ENCODE data around the gene MARCHF11. TPM values are rescaled to one million over a fixed set of nuclear protein-coding genes. Genes with fewer than 3 reads are reported as not detected.

The MARCHF11 gene
- total RNA-seq, 1 experiment from 2014 or later, result not detected

DNA sequence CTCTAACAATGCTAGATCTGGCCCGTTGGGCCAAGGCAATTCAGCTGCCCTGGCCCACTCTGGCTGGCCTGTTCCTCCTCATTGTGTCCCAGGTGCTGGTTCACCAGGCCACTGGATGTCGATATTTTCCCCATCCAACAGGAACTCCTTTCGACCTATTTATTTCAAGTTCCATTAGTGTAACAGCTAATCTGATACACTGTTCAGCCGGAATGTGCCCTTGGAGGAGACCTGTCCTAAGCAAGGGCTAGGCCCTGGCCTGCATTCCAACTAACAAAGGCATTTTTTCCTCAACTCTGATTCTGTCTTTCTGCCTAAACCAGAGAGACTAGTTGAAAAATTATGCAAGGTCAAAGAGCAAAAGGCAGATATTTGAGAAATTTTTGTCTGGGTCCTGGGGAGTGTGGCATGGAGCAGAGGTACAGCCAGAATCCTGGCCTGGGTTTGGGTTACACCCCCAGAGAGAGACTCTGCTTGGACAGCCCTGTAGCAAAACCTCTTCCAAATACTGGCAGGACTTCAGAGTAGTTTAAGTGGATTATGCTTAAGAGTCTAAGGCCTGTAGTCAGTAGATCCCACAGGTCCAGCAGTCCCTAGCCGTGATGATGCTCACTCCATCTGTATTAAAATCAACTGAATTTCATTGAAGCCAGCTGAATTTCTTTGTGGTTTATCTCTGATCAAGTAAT, 36.1 kb downstream of the MARCHF11 start:
- H3K9me3 ChIP-seq (replicated peaks), result no peaks in the 10 kb centered on the region
- no peaks in the 10 kb centered on the region for H3K27me3 ChIP-seq
- H3K4me3 ChIP-seq, result no peak overlapping the region
- no peak for DNase-seq
- H3K4me1 ChIP-seq, result no peaks in the 10 kb centered on the region
- H3K36me3 ChIP-seq, result no peaks in the 10 kb centered on the region
- H3K27ac ChIP-seq, result no peak overlapping the region

GRCh38 chr5:16140944-16141343, 38.6 kb downstream of the MARCHF11 start:
- no peaks in the 10 kb centered on the region for H3K9me3 ChIP-seq (replicated peaks)
- H3K27me3 ChIP-seq, result no peaks in the 10 kb centered on the region
- no peak overlapping the region for H3K27ac ChIP-seq
- DNase-seq, result no peak
- H3K36me3 ChIP-seq, result no peaks in the 10 kb centered on the region
- H3K4me1 ChIP-seq, result no peaks in the 10 kb centered on the region
- H3K4me3 ChIP-seq, result no peak overlapping the region

GRCh38 chr5:16140417-16140816, 39.2 kb downstream of the MARCHF11 start:
- H3K4me3 ChIP-seq, result no peak overlapping the region
- DNase-seq, result no peak
- no peak overlapping the region for H3K27ac ChIP-seq
- no peaks in the 10 kb centered on the region for H3K27me3 ChIP-seq
- H3K9me3 ChIP-seq (replicated peaks), result no peaks in the 10 kb centered on the region
- no peaks in the 10 kb centered on the region for H3K4me1 ChIP-seq
- H3K36me3 ChIP-seq, result no peaks in the 10 kb centered on the region

GRCh38 chr5:16137177-16137576, 42.4 kb downstream of the MARCHF11 start:
- H3K4me3 ChIP-seq, result no peak overlapping the region
- no peak overlapping the region for H3K27ac ChIP-seq

DNA sequence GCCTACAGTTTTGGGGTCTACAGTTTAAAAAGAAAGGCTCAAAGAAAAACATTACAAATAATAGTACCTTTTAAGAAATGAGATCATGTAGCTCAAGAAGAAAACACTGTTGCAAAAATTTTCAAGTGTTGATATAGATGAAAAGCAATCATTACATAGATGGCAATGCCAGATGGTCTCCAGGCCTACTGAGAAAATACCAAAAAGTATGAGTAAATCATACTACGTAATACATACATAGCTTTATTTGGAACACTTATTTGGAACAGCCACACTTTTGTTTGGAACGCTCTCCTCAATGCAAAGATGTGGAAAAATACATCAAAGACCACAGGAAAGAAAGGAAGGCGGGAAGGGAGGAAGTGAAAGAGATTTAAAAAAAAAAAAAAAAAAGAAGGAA, 44.1 kb downstream of the MARCHF11 start:
- Histone ChIP-seq H3K27ac (no peak overlapping the region), H3K36me3 (no peaks in the 10 kb centered on the region), H3K27me3 (no peaks in the 10 kb centered on the region), H3K4me1 (no peaks in the 10 kb centered on the region), H3K4me3 (no peak overlapping the region), H3K9me3 (replicated peaks) (no peaks in the 10 kb centered on the region)
- no peak for DNase-seq

More at GRCh38 chr5:16137177-16137576, 42.4 kb downstream of the MARCHF11 start:
- H3K27me3 ChIP-seq, result no peaks in the 10 kb centered on the region
- no peaks in the 10 kb centered on the region for H3K9me3 ChIP-seq (replicated peaks)
- DNase-seq, result no peak
- H3K4me1 ChIP-seq, result no peaks in the 10 kb centered on the region
- H3K36me3 ChIP-seq, result no peaks in the 10 kb centered on the region

GRCh38 chr5:16135003-16135402, 44.6 kb downstream of the MARCHF11 start:
- DNase-seq, result no peak
- H3K27me3 ChIP-seq, result no peaks in the 10 kb centered on the region
- H3K27ac ChIP-seq, result no peak overlapping the region
- H3K4me3 ChIP-seq, result no peak overlapping the region
- no peaks in the 10 kb centered on the region for H3K36me3 ChIP-seq
- no peaks in the 10 kb centered on the region for H3K4me1 ChIP-seq
- H3K9me3 ChIP-seq (replicated peaks), result no peaks in the 10 kb centered on the region

DNA sequence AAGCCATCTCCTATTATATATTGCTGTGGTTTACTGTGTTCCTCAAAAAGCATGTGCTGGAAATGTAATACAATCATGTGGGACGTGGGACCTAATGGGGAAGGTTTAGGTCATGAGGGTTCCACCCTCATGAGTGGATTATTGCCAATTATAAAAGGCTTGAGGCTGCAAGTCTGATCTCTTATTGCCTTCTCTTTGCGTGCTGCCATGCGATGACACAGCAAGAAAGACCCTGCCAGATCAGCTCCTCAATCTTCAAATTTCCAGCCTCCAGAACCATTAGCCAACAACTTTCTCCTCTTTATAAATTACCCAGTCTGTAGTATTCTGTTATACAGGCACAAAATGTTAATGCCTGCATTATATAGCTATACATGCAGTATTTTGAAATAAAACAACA, 45.4 kb downstream of the MARCHF11 start:
- Histone ChIP-seq H3K36me3 (no peaks in the 10 kb centered on the region), H3K9me3 (replicated peaks) (no peaks in the 10 kb centered on the region), H3K27me3 (no peaks in the 10 kb centered on the region), H3K27ac (no peak overlapping the region), H3K4me3 (no peak overlapping the region), H3K4me1 (no peaks in the 10 kb centered on the region)
- no peak for DNase-seq

DNA sequence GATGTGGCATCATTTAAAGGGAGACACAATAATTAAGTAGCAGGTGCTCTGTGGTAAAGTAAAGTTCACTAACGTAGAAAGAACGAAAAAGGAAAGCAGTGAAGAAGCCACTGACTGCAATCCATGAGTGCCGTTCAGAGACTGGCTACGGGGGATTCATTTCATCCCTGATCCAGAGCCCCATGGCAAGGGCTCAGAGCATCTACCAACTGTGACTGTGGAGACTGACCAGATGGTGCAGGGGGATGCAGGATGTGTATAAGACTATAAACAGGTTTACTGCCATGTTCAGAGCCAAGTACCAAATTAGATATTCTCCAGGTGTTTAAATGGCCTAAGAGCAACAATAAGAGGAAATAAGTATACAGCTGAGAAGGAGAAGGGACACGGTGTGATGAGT, 47.7 kb downstream of the MARCHF11 start:
- Histone ChIP-seq H3K27me3 (no peaks in the 10 kb centered on the region), H3K9me3 (replicated peaks) (no peaks in the 10 kb centered on the region), H3K4me1 (no peaks in the 10 kb centered on the region), H3K4me3 (no peak overlapping the region), H3K27ac (no peak overlapping the region), H3K36me3 (no peaks in the 10 kb centered on the region)
- DNase-seq, result no peak

- Histone ChIP-seq H3K4me1 (no peaks in the 10 kb centered on the region), H3K27ac (no peak overlapping the region), H3K9me3 (replicated peaks) (no peaks in the 10 kb centered on the region), H3K4me3 (no peak overlapping the region), H3K27me3 (no peaks in the 10 kb centered on the region), H3K36me3 (no peaks in the 10 kb centered on the region)
- no peak for DNase-seq
Observed at GRCh38 chr5:16128944-16129343, 50.6 kb downstream of the MARCHF11 start.

DNA sequence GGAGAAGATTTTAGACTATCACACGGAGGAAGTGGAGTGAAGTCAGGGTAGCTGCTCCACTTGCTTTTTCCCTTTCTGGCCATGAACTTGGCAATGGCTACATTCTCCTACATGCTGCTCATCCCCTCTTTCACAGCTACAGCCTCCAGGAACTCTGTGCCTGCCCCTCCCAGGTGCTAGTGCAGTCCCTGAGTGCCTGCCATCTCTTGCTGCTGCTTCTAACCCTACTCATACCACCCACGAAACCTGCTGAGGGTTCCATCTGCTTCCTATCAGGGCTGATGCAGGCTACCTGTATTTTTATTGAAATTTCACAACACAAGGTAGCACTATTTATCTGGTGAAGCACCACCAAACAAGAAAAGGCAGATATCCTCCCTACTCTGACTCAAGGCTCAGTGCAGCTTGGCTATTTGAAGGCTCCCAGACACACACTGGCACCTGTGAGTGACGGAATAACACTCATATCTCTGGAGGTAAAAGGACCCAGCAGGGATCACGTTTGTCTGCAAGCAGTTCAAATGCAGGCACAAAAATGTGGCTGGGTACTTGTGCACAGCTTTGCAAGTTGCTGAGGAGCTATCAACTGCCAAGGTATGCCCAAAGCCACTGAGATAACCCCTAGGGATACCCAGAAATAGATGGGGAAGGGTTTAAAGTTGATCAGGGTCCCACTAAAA, 51.6 kb downstream of the MARCHF11 start:
- Histone ChIP-seq H3K36me3 (no peaks in the 10 kb centered on the region), H3K27ac (no peak overlapping the region), H3K9me3 (replicated peaks) (no peaks in the 10 kb centered on the region), H3K27me3 (no peaks in the 10 kb centered on the region), H3K4me1 (no peaks in the 10 kb centered on the region), H3K4me3 (no peak overlapping the region)
- DNase-seq, result no peak

GRCh38 chr5:16120579-16120978, 59.0 kb downstream of the MARCHF11 start:
- Histone ChIP-seq H3K27me3 (no peaks in the 10 kb centered on the region), H3K27ac (no peak overlapping the region), H3K4me3 (no peak overlapping the region), H3K36me3 (no peaks in the 10 kb centered on the region), H3K9me3 (replicated peaks) (no peaks in the 10 kb centered on the region), H3K4me1 (no peaks in the 10 kb centered on the region)
- DNase-seq, result no peak

DNA sequence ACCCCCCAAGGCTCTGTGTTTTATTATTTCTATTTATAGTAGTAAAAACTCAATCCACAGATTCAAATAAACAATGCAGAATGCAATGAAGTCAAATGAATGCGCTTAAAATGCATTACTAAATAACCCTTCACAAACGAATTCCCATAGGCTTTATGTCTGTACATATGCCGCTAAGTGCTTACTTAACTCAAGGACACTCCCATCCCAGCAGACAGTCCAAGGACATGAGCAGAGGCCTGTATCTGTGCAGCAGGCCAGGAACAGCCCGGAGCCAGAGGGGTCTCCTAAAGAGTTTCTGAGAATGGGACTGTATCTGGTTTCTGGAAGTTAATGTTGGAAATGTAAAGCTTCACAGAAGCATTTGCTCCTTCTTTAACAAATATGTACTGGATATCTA, 59.8 kb downstream of the MARCHF11 start:
- Histone ChIP-seq H3K4me3 (no peak overlapping the region), H3K36me3 (no peaks in the 10 kb centered on the region), H3K27me3 (no peaks in the 10 kb centered on the region), H3K4me1 (no peaks in the 10 kb centered on the region), H3K9me3 (replicated peaks) (no peaks in the 10 kb centered on the region), H3K27ac (no peak overlapping the region)
- no peak for DNase-seq

DNA sequence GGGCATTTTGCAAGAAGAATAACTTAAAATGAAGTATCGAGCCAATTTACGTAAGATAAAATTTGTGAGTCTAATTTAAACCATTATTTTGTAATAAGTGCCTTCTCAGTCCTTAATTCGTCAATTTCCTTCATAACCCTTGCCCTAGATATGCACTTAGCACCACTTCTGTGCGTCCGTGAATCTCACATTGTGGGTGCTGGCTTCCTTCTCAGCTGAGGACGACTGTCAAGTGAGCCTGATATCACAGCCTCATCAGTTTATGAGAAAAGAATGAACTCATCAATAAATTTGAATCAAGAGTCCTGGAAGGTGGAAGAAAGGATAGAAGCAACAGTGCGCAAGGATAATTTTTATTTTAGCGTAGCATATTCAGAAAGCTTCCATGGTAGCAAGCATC, 64.5 kb downstream of the MARCHF11 start:
- Histone ChIP-seq H3K36me3 (no peaks in the 10 kb centered on the region), H3K27me3 (no peaks in the 10 kb centered on the region), H3K9me3 (replicated peaks) (no peaks in the 10 kb centered on the region), H3K4me3 (no peak overlapping the region), H3K4me1 (no peaks in the 10 kb centered on the region), H3K27ac (no peak overlapping the region)
- no peak for DNase-seq

GRCh38 chr5:16108418-16108817, 71.2 kb downstream of the MARCHF11 start:
- no peak for DNase-seq
- Histone ChIP-seq H3K4me3 (no peak overlapping the region), H3K27me3 (no peaks in the 10 kb centered on the region), H3K4me1 (no peaks in the 10 kb centered on the region), H3K27ac (no peak overlapping the region), H3K36me3 (no peaks in the 10 kb centered on the region), H3K9me3 (replicated peaks) (no peaks in the 10 kb centered on the region)

DNA sequence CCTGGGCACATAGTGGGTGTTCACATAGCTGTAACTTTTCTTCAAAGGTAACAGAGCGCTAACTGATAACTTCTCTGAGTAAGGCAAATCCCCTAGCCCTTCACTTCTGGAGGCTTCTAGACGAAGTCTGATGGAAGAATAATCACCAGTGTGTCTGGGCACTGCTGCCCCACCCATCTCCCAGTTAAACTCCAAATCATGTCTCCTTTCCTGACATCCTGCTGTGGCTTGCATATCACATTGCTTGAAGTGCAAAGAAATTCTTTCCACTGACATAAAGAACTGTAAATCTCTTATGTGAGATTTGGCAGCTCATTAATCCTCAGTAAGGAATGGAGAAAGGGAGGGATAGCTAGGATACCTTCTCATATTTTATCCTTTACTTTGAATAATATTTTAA, 74.6 kb downstream of the MARCHF11 start:
- no peaks in the 10 kb centered on the region for H3K4me1 ChIP-seq
- no peak overlapping the region for H3K4me3 ChIP-seq
- DNase-seq, result no peak
- no peaks in the 10 kb centered on the region for H3K36me3 ChIP-seq
- no peaks in the 10 kb centered on the region for H3K9me3 ChIP-seq (replicated peaks)
- H3K27me3 ChIP-seq, result no peaks in the 10 kb centered on the region
- no peak overlapping the region for H3K27ac ChIP-seq

- no peaks in the 10 kb centered on the region for H3K4me1 ChIP-seq
- DNase-seq, result no peak
- no peaks in the 10 kb centered on the region for H3K36me3 ChIP-seq
- no peaks in the 10 kb centered on the region for H3K27me3 ChIP-seq
- no peak overlapping the region for H3K4me3 ChIP-seq
- H3K9me3 ChIP-seq (replicated peaks), result no peaks in the 10 kb centered on the region
- H3K27ac ChIP-seq, result no peak overlapping the region
Observed at GRCh38 chr5:16095612-16096011, 84.0 kb downstream of the MARCHF11 start.

Data from SJCRH30 (cell line).